ENCODE data around the gene COL23A1. TPM values are rescaled to one million over a fixed set of nuclear protein-coding genes. Genes with fewer than 3 reads are reported as not detected.
A peak's percentile ranks its signal among the peaks of the same experiment; 100 is the strongest.
"Not testable (repeated sequence)": the region's sequence is repeated elsewhere in the genome, so short reads cannot be mapped to it uniquely, and the experiment has no call there.

Gene COL23A1
- total RNA-seq, 2 donors from 2014 or later = not detected

GRCh38 chr5:178327446-178327845 is 262.7 kb downstream of the COL23A1 start:
- no peak for DNase-seq
- Mint-ChIP-seq H3K4me3 (no peak overlapping the region), H3K36me3 (ENCODE audit: low read depth) (no peaks in the 10 kb centered on the region), H3K27me3 (peaks cover 28% of the 10 kb centered on the region), H3K27ac (no peak overlapping the region), H3K4me1 (peaks cover 10% of the 10 kb centered on the region)
- no peaks in the 10 kb centered on the region for H3K9me3 ChIP-seq (ENCODE audit: control insufficient read depth, low read length, poor library complexity, severe bottlenecking)
- no peak for ATAC-seq

- no peak overlapping the region for H3K27ac Mint-ChIP-seq
- no peak overlapping the region for H3K4me3 Mint-ChIP-seq
- peaks cover 10% of the 10 kb centered on the region for H3K4me1 Mint-ChIP-seq
- ATAC-seq (no peak), DNase-seq (no peak)
- no peaks in the 10 kb centered on the region for H3K9me3 ChIP-seq (ENCODE audit: control insufficient read depth, low read length, poor library complexity, severe bottlenecking)
- peaks cover 29% of the 10 kb centered on the region for H3K27me3 Mint-ChIP-seq
- no peaks in the 10 kb centered on the region for H3K36me3 Mint-ChIP-seq (ENCODE audit: low read depth)
Observed at GRCh38 chr5:178326374-178326715, 263.8 kb downstream of the COL23A1 start.

DNA sequence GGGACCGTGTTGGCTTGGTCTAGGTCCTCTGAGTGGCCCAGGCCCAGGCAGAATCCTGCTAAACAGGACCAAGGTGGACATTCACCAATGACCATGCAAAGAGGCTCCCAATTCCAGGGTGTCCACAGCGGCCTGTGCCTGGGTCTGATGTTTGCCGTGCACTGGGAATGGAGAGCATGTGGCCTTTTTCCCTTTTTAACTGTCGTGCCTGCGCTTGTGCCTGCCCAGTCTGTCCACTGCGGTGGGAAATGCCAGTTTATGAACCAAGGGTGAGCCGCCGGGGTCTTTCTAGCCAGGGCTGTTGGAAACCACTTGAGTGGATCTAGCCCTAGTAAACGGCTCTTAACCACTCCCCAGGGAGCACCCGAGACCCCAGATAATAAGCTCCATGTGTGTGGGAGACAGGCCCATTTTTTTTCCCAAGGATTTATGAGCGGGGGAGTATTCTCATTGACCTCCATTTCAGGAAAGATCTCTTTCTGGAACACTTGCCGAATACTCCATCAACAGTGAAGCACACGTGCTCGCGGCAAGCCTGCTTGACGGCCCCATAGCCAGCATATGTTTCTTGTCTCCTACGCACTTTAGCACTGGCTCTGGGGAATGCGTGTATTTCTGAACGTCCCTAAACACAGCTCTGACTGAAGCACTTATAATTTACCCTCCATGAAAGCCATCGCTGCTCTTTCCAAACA is 264.4 kb downstream of the COL23A1 start:
- Mint-ChIP-seq H3K36me3 (ENCODE audit: low read depth) (no peaks in the 10 kb centered on the region), H3K27ac (peak overlapping the region; percentile 70), H3K4me3 (no peak overlapping the region), H3K27me3 (peaks cover 33% of the 10 kb centered on the region), H3K4me1 (peaks cover 10% of the 10 kb centered on the region)
- no peaks in the 10 kb centered on the region for H3K9me3 ChIP-seq (ENCODE audit: control insufficient read depth, low read length, poor library complexity, severe bottlenecking)
- DNase-seq = no peak
- ATAC-seq = no peak

DNA sequence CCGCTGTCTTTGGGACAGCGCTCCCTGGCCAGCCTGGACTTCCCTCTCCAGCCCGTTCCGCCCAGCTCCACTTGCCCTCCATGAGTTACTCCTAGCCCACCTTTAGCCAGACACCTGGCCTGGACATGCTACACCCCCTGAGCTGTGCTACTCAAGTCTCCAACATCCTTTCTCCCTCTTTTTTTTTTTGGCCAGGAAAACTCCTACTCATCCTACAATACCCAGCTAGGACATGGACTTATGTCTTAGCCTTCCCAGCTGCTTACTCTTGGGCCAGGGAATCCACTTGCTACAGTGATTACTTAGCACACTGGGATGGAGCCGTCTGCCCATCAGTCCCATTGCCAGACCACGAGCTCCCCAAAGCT is 264.9 kb downstream of the COL23A1 start:
- Mint-ChIP-seq H3K27ac (peak overlapping the region; percentile 70), H3K4me3 (no peak overlapping the region), H3K36me3 (ENCODE audit: low read depth) (no peaks in the 10 kb centered on the region), H3K27me3 (peaks cover 33% of the 10 kb centered on the region), H3K4me1 (peaks cover 6% of the 10 kb centered on the region)
- no peaks in the 10 kb centered on the region for H3K9me3 ChIP-seq (ENCODE audit: control insufficient read depth, low read length, poor library complexity, severe bottlenecking)
- ATAC-seq (no peak), DNase-seq (no peak)

DNA sequence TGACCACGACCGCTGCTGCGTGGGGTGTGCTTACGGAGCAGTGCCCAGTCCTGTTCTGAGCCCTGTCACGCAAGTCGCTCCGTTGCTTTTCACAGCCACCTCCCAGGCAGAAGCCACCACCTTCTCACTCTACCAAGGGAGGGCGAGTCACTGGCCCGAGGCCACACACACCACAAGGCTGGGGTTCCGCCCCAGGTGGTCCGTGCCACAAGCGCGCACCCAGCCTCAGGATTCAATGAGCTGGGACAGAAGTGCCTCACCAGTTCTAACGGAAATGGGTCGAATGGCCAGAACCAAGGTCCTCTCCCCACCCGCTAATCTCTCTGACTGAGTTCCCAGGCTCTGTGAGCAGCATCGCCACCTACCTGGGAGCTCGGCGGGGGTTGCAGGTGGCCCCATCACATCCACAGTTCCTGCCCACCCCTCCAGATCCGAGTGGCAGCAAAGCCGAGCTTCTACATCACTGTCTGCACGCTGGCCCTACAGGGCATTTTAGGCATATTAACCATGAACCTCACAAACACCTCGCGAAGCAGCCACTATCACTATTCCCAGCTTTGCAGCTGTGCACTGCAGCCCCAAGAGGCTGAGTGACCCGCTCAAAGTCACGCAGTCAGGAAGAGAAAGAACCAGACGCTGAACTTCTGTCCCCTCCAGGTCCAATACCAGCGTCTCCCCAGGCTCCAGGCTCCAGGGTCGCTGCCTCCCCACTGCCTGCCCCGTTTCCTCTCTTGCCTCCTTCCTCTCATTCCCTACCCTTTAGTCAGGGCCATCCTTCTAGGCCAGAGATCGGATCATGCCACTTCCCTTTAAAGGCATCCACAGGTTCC is 265.5 kb downstream of the COL23A1 start:
- Mint-ChIP-seq H3K4me1 (peaks cover 9% of the 10 kb centered on the region), H3K4me3 (no peak overlapping the region), H3K27ac (peak overlapping the region; percentile 70)

DNA sequence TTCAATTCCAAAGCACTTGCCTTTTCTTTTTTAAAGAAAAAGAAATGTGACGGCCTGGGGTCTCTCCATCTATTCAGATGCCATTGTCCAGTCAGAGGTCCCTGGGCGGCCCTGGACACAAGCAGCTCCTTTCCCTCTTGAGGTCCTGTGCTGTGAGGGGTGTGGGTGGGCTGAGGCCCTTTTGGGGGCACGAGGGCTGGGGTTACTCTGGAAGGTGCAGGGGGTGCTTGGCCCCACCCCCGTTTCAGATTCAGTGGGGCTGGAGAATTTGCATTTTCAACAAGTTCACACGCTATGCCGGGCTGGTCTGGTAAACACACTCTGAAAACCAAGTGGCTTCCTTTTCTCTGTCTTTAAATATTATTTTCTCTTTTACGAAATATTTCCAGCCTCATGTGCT is 266.2 kb downstream of the COL23A1 start:
- ATAC-seq (no peak), DNase-seq (no peak)
- H3K27ac Mint-ChIP-seq = no peak overlapping the region
- H3K27me3 Mint-ChIP-seq = peaks cover 33% of the 10 kb centered on the region
- no peak overlapping the region for H3K4me3 Mint-ChIP-seq
- H3K36me3 Mint-ChIP-seq (ENCODE audit: low read depth) = no peaks in the 10 kb centered on the region
- peaks cover 9% of the 10 kb centered on the region for H3K4me1 Mint-ChIP-seq
- H3K9me3 ChIP-seq (ENCODE audit: control insufficient read depth, low read length, poor library complexity, severe bottlenecking) = no peaks in the 10 kb centered on the region

More for the DNA sequence above, 265.5 kb downstream of the COL23A1 start:
- ATAC-seq (no peak), DNase-seq (no peak)
- H3K27me3 Mint-ChIP-seq = peaks cover 33% of the 10 kb centered on the region
- H3K36me3 Mint-ChIP-seq (ENCODE audit: low read depth) = no peaks in the 10 kb centered on the region
- H3K9me3 ChIP-seq (ENCODE audit: control insufficient read depth, low read length, poor library complexity, severe bottlenecking) = no peaks in the 10 kb centered on the region

DNA sequence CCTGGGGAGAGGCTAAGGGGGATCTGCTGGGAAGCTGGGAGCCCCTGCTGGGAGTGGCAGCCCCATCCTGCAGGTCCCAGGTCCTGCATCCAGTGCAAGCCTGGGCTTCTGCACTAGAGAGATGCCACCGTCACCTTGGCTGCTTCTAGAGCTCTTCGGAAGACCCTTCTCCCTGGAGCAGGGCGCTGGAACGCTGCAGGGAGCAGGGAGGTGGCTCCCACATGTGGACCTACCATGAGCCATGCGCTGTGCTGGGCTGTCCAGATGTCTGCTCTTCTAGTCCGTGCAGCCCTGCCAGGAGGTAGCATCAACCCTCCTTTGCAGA is 266.7 kb downstream of the COL23A1 start:
- Mint-ChIP-seq H3K27ac (no peak overlapping the region), H3K4me1 (peaks cover 9% of the 10 kb centered on the region)
- ATAC-seq = no peak

DNA sequence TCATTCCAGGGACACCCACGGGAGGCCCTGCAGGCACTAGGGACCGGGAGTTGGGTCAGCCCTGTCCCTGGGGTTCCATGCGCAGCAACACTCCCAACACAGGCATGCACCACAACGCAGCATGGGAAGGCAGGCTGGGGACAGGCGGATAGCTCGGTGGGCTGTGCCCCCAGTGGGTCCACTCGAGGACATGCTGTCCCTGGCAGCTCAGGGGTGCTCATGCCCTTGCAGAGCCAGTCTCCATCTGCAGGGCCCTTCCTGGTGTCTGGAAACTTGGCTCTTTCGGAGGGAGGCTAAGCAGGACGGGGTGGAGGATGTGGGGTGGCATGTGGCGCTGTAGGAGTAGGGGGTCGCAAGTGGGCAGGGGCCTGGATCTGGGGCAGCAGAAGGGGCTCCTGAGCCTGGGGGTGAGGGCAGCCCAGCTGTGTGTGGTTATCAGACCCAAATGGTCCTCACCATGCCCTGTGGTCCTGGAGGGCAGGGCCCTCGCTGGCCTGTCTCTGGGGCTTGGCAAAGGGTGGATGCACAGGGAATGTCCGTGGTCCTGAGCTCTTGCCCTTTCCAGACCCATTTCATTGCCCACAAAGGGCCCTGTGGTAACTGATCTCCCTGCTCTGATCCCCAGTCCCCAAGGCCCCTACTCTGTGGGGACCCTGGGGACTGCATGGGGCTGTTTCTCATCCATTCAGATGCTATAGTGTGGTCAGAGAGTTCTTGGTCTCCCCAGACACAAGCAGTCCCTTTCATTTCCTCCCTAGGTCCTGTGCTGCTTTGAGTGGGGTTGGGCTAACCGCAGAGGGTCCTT is 267.3 kb downstream of the COL23A1 start:
- Mint-ChIP-seq H3K27me3 (peaks cover 33% of the 10 kb centered on the region), H3K36me3 (ENCODE audit: low read depth) (no peaks in the 10 kb centered on the region), H3K4me3 (no peak overlapping the region), H3K27ac (no peak overlapping the region), H3K4me1 (peaks cover 9% of the 10 kb centered on the region)
- no peak for DNase-seq
- ATAC-seq = no peak
- no peaks in the 10 kb centered on the region for H3K9me3 ChIP-seq (ENCODE audit: control insufficient read depth, low read length, poor library complexity, severe bottlenecking)

More for the DNA sequence above, 266.7 kb downstream of the COL23A1 start:
- no peaks in the 10 kb centered on the region for H3K36me3 Mint-ChIP-seq (ENCODE audit: low read depth)
- H3K27me3 Mint-ChIP-seq = peaks cover 33% of the 10 kb centered on the region
- no peak for DNase-seq
- no peaks in the 10 kb centered on the region for H3K9me3 ChIP-seq (ENCODE audit: control insufficient read depth, low read length, poor library complexity, severe bottlenecking)
- H3K4me3 Mint-ChIP-seq = no peak overlapping the region

GRCh38 chr5:178320281-178320855 is 269.8 kb downstream of the COL23A1 start:
- Mint-ChIP-seq H3K27me3 (peaks cover 18% of the 10 kb centered on the region), H3K27ac (no peak overlapping the region), H3K4me1 (peaks cover 7% of the 10 kb centered on the region), H3K4me3 (no peak overlapping the region), H3K36me3 (ENCODE audit: low read depth) (no peaks in the 10 kb centered on the region)
- DNase-seq = no peak
- no peak for ATAC-seq
- H3K9me3 ChIP-seq (ENCODE audit: control insufficient read depth, low read length, poor library complexity, severe bottlenecking) = no peaks in the 10 kb centered on the region

DNA sequence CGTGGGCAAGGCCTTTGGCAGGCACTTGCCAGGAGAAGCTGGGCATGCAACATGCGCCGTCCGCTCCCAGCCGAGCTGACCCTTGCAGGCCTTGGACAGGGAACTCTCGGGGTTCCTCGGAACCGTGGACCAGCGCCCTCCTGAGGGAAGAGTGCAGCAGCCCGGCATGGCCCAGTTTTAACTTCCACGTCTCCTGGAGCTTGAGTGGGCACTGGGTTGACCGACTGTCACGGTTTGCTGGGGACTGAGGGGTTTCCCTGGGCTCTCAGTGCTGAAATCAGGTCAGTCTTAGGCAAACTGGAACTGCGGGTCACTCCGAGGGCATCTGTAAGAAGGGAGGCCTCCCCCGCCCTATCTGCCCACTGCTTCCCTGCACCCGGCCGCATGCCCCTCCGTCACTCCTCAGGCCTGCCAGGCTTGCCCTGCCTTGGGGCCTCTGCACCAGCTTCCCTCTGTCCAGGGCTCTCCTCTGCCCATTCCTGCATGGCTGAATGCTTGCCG is 270.6 kb downstream of the COL23A1 start:
- no peaks in the 10 kb centered on the region for H3K36me3 Mint-ChIP-seq (ENCODE audit: low read depth)
- DNase-seq (no peak), ATAC-seq (no peak)
- peaks cover 10% of the 10 kb centered on the region for H3K27me3 Mint-ChIP-seq
- H3K9me3 ChIP-seq (ENCODE audit: control insufficient read depth, low read length, poor library complexity, severe bottlenecking) = no peaks in the 10 kb centered on the region
- no peak overlapping the region for H3K4me3 Mint-ChIP-seq
- no peak overlapping the region for H3K27ac Mint-ChIP-seq
- H3K4me1 Mint-ChIP-seq = peaks cover 2% of the 10 kb centered on the region

GRCh38 chr5:178318893-178319292 is 271.3 kb downstream of the COL23A1 start:
- no peak for ATAC-seq
- no peaks in the 10 kb centered on the region for H3K9me3 ChIP-seq (ENCODE audit: control insufficient read depth, low read length, poor library complexity, severe bottlenecking)
- Mint-ChIP-seq H3K4me3 (no peak overlapping the region), H3K36me3 (ENCODE audit: low read depth) (no peaks in the 10 kb centered on the region), H3K4me1 (peaks cover 2% of the 10 kb centered on the region), H3K27me3 (peaks cover 8% of the 10 kb centered on the region), H3K27ac (no peak overlapping the region)
- DNase-seq = no peak

DNA sequence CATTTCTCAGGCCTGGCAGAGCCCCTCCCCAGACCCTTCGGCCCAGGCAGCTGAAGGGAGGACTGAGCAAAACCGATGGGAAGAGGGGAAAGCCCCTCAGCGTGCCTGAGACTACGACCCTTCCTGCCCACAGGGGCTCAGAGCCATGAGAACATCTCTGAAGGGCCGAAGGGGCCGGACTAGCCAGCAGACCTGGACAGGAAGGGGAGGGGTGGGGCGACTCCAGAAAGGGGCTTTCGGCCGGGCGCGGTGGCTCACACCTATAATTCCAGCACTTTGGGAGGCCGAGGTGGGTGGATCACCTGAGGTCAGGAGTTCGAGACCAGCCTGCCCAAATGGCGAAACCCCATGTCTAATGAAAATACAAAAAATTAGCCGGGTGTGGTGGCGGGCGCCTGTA is 271.8 kb downstream of the COL23A1 start:
- no peaks in the 10 kb centered on the region for H3K36me3 Mint-ChIP-seq (ENCODE audit: low read depth)
- no peaks in the 10 kb centered on the region for H3K9me3 ChIP-seq (ENCODE audit: control insufficient read depth, low read length, poor library complexity, severe bottlenecking)
- no peak overlapping the region for H3K4me3 Mint-ChIP-seq
- peaks cover 2% of the 10 kb centered on the region for H3K4me1 Mint-ChIP-seq
- H3K27me3 Mint-ChIP-seq = peaks cover 13% of the 10 kb centered on the region
- ATAC-seq = no peak
- no peak overlapping the region for H3K27ac Mint-ChIP-seq
- DNase-seq = no peak

DNA sequence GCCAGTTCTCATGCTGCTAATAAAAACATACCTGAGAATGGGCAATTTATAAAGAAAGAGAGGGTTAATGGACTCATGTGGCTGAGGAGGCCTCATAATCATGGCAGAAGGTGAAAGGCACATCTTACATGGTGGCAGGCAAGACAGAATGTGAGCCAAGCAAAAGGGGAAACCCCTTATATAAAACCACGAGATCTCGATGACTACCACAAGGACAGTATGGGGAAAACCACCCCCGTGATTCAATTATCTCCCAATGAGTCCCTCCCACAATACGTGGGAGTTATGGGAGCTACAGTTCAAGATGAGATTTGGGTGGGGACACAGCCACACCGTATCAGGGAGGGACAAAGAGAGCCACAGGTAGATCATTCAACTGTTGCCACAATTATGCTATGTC is 272.5 kb downstream of the COL23A1 start:
- DNase-seq; H3K4me1 Mint-ChIP-seq; H3K4me3 Mint-ChIP-seq; H3K36me3 Mint-ChIP-seq (ENCODE audit: low read depth); H3K9me3 ChIP-seq (ENCODE audit: control insufficient read depth, low read length, poor library complexity, severe bottlenecking); H3K27ac Mint-ChIP-seq; ATAC-seq: not testable (repeated sequence)
- peaks cover 17% of the 10 kb centered on the region for H3K27me3 Mint-ChIP-seq

Measured in T-helper 17 cell (primary cell).